Measurements from ENCODE around the gene PRKCE.

- TF ChIP-seq POLR2A (IDR thresholded peaks at IDR 0.05) (no peak), CTCF (IDR thresholded peaks at IDR 0.05) (no peak)
Observed at GRCh38 chr2:45882707-45883602, 231.5 kb downstream of the PRKCE start.

Data from body of pancreas (tissue), 4 donors.